Ishikawa (cell line): ENCODE measurements around the gene RAPGEF4.

Experiments used
- CEBPB ChIP-seq: IDR thresholded peaks from 2 replicates; pipeline ENCODE4 v1.6.1; 2012
- EP300 ChIP-seq: IDR thresholded peaks from 2 replicates; pipeline ENCODE4 v1.6.1; 2012; ENCODE audit warnings: borderline replicate concordance
- FOXM1 ChIP-seq: IDR thresholded peaks from 2 replicates; pipeline ENCODE4 v1.6.1; 2012; ENCODE audit warnings: low read depth, borderline replicate concordance
- TAF1 ChIP-seq: IDR thresholded peaks from 2 replicates; pipeline ENCODE4 v1.6.1; 2012; ENCODE audit warnings: low read depth, mild to moderate bottlenecking
- TCF12 ChIP-seq: IDR thresholded peaks from 2 replicates; pipeline ENCODE4 v1.6.1; 2012; ENCODE audit warnings: low read depth
- YY1 ChIP-seq: IDR thresholded peaks from 2 replicates; pipeline ENCODE4 v1.6.1; 2012; ENCODE audit warnings: low read depth
- ZBTB7A ChIP-seq: IDR thresholded peaks from 2 replicates; pipeline ENCODE4 v1.6.1; 2012; ENCODE audit warnings: low read depth
- TF ChIP-seq, protein P1 (sequence below): IDR thresholded peaks from 2 replicates; pipeline ENCODE4 v1.6.1; 2012
- TF ChIP-seq, protein P2 (sequence below): IDR thresholded peaks from 2 replicates; pipeline ENCODE4 v1.6.1; 2012; ENCODE audit warnings: low read depth, mild to moderate bottlenecking

DNA sequence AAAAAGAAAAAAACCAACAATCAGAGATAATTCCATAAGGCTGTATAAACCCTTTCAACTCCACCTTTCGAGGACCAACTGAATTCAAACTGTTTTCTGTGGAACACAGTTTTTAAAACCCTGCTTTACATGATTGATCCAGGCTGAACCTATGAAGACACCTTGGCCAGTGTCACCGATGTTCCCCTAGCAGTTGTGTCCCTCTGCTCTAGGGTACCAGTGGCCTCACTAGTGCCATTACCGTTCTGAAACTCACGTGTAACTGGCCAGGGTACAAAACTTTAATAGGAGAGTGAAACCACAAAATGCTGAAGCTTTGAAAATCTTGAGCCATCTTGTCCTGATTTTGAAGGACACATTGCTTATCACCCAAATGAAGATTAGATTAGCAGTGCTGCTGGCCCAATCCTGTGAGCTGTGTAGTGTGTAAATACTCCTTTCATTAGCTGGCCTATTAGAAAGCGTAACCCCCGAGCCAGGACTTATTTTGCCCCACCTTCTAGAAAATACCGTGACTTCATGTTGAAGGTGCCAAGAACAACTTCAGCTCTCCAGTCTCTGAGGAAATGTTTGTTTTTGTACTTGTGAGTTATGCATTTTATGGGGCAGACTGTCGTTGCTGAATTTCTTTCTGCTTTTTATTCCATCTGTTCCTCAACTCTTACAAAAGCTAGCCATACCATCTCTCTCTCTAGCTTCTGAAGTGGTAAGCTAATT is 192.2 kb downstream of the RAPGEF4 start:
- TF ChIP-seq EP300 (no peak), CEBPB (no peak), FOXM1 (no peak), ZBTB7A (no peak), YY1 (no peak), TCF12 (no peak), TAF1 (no peak)
- TF ChIP-seq, protein P1, sequence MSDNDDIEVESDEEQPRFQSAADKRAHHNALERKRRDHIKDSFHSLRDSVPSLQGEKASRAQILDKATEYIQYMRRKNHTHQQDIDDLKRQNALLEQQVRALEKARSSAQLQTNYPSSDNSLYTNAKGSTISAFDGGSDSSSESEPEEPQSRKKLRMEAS, result no peak
- TF ChIP-seq, protein P2, sequence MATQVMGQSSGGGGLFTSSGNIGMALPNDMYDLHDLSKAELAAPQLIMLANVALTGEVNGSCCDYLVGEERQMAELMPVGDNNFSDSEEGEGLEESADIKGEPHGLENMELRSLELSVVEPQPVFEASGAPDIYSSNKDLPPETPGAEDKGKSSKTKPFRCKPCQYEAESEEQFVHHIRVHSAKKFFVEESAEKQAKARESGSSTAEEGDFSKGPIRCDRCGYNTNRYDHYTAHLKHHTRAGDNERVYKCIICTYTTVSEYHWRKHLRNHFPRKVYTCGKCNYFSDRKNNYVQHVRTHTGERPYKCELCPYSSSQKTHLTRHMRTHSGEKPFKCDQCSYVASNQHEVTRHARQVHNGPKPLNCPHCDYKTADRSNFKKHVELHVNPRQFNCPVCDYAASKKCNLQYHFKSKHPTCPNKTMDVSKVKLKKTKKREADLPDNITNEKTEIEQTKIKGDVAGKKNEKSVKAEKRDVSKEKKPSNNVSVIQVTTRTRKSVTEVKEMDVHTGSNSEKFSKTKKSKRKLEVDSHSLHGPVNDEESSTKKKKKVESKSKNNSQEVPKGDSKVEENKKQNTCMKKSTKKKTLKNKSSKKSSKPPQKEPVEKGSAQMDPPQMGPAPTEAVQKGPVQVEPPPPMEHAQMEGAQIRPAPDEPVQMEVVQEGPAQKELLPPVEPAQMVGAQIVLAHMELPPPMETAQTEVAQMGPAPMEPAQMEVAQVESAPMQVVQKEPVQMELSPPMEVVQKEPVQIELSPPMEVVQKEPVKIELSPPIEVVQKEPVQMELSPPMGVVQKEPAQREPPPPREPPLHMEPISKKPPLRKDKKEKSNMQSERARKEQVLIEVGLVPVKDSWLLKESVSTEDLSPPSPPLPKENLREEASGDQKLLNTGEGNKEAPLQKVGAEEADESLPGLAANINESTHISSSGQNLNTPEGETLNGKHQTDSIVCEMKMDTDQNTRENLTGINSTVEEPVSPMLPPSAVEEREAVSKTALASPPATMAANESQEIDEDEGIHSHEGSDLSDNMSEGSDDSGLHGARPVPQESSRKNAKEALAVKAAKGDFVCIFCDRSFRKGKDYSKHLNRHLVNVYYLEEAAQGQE, result no peak
